Measurements from ENCODE around the gene TMEM244. TPM values are rescaled to one million over a fixed set of nuclear protein-coding genes. Genes with fewer than 3 reads are reported as not detected.
"Not testable (repeated sequence)": the region's sequence is repeated elsewhere in the genome, so short reads cannot be mapped to it uniquely, and the experiment has no call there.

TMEM244 gene
- total RNA-seq, 4 donors from 2014 or later = not detected

GRCh38 chr6:129884211-129884610 is 23.1 kb upstream of the TMEM244 start:
- ATAC-seq (ENCODE audit: low FRiP score) = no peak
- DNase-seq (ENCODE audit: low spot score) = no peak
- no peak for TF ChIP-seq CTCF (IDR thresholded peaks at IDR 0.05)

DNA sequence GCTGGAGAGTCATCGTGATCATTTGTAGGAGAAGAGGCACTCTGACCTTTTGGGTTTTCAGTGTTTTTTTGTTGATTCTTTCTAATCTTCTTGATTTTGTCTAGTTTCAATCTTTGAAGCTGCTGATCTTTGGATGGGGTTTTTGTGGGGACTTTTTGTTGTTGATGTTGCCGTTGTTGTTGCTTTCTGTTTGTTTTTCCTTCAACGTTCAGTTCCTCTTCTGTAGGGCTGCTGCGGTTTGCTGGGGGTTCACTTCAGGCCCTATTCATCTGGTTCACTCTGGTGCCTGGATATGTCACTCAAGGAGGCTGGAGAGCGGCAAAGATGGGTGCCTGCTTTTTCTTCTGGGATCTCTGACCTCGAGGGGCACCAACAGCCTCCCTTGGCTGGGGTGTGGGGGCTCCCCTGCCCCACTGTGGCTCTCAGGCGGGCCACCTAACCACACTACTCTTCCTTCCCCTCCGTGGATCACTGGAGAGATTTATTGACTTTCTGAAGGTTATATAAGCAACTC is 21.5 kb upstream of the TMEM244 start:
- no peak for TF ChIP-seq CTCF (IDR thresholded peaks at IDR 0.05)
- DNase-seq (ENCODE audit: low spot score) (no peak), ATAC-seq (ENCODE audit: low FRiP score) (no peak)

GRCh38 chr6:129877894-129878293 is 16.8 kb upstream of the TMEM244 start:
- not testable (repeated sequence) for ATAC-seq (ENCODE audit: low FRiP score); DNase-seq (ENCODE audit: low spot score)

- no peak for TF ChIP-seq CTCF (IDR thresholded peaks at IDR 0.05)
- no peak for DNase-seq (ENCODE audit: low spot score)
- ATAC-seq (ENCODE audit: low FRiP score) = no peak
Observed at GRCh38 chr6:129875610-129876520, 14.8 kb upstream of the TMEM244 start.

DNA sequence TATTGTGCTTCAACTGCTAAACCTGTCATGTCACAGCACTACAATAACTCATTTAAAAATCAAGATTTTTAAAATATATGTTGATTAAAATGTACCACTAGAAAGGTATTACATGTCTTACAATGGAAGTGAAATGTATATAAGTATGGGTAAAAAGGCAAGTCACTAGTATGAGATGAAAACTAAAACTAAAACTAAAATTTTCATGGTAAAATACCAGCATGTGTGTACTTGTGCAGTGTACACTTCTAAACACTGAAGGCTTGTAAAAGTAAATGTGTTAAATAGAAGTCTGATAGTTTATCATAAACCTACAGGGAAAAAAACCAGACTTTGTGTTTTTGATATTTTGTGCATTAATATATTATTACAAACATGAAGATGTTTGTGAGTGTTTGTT is 13.7 kb upstream of the TMEM244 start:
- no peak for DNase-seq (ENCODE audit: low spot score)
- no peak for ATAC-seq (ENCODE audit: low FRiP score)
- TF ChIP-seq CTCF (IDR thresholded peaks at IDR 0.05) = no peak

DNA sequence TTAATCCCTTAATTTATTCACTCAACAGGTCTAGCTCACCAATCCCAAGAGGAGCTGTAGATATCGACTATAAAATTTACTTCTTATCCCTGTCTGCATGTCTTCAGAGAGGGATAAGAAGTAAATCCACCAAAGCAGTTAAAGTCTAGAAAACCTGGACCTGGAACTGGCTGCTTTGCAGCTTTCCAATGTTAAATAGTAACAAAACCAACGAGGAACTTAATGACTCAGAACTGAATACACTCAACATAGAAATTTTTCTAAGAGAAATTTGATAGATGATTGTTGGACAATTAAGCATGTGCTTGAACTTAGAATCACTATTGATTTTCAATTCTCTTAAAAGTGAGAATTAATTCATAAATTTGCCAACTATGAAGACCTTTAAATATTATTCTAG is 11.5 kb upstream of the TMEM244 start:
- no peak for TF ChIP-seq CTCF (IDR thresholded peaks at IDR 0.05)
- ATAC-seq (ENCODE audit: low FRiP score) (no peak), DNase-seq (ENCODE audit: low spot score) (no peak)

- ATAC-seq (ENCODE audit: low FRiP score) (no peak), DNase-seq (ENCODE audit: low spot score) (no peak)
- TF ChIP-seq CTCF (IDR thresholded peaks at IDR 0.05) = no peak
Observed at GRCh38 chr6:129871221-129871620, 10.1 kb upstream of the TMEM244 start.
